Stimulated activated CD4-positive, alpha-beta T cell treated with anti-CD3 and anti-CD28 coated beads, Interleukin-15, amount 100 ng/mL, for 24 hours (primary cell): ENCODE results near the gene KIFC3.

ENCODE experiments used
- DNase-seq: peaks from one replicate; pipeline ENCODE4 v3.0.0-alpha.2; 2020

The KIFC3 gene

DNA sequence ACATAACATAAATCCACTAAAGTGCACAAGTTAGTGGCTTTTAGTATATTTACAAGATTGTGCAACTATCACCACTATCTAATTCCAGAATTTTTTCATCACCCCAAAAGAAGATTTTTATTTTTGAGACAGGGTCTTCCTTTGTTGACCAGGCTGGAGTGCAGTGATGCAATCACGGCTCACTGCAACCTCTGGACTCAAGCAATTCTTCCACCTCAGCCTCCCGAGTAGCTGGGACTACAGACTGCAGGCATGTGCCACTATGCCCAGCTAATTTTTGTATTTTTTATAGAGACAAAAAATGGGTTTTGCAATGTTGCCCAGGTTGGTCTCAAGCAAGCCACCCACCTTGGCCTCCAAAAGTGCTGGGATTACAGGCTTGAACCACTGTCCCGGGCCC is 92.6 kb downstream of the KIFC3 start:
- no peak for DNase-seq
